HG03442 (cell line): ENCODE results near the gene ATP8B1.
"Not testable (repeated sequence)": the region's sequence is repeated elsewhere in the genome, so short reads cannot be mapped to it uniquely, and the experiment has no call there.

Source experiments
- ATAC-seq: cut with Tn5 transposase; IDR thresholded peaks from one replicate; pipeline ENCODE4 v1.9.1; 2021; ENCODE audit warnings: mild to moderate bottlenecking, moderate library complexity; ENCODE audit not compliant: unreplicated experiment

Gene ATP8B1

DNA sequence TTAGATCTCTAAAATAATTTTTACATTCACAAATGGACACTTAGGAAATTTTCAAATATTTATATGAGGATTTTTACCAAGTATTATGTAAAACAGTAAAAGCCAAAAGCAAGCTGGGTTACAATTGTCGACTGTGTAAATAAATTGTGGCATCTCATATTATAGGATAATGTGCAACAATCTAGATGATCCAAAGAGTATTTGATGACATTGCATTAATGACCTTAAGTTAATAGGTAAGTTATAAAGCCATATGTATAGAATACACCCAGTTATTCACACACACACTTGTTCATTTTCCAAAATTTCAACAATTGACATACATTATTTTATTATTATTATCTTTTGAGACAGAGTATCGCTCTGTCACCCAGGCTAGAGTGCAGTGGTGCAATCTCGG, 69.3 kb downstream of the ATP8B1 start:
- no peak for ATAC-seq

GRCh38 chr18:57730146-57730545, 73.0 kb downstream of the ATP8B1 start:
- no peak for ATAC-seq

GRCh38 chr18:57728941-57729511, 74.1 kb downstream of the ATP8B1 start:
- ATAC-seq, result no peak

DNA sequence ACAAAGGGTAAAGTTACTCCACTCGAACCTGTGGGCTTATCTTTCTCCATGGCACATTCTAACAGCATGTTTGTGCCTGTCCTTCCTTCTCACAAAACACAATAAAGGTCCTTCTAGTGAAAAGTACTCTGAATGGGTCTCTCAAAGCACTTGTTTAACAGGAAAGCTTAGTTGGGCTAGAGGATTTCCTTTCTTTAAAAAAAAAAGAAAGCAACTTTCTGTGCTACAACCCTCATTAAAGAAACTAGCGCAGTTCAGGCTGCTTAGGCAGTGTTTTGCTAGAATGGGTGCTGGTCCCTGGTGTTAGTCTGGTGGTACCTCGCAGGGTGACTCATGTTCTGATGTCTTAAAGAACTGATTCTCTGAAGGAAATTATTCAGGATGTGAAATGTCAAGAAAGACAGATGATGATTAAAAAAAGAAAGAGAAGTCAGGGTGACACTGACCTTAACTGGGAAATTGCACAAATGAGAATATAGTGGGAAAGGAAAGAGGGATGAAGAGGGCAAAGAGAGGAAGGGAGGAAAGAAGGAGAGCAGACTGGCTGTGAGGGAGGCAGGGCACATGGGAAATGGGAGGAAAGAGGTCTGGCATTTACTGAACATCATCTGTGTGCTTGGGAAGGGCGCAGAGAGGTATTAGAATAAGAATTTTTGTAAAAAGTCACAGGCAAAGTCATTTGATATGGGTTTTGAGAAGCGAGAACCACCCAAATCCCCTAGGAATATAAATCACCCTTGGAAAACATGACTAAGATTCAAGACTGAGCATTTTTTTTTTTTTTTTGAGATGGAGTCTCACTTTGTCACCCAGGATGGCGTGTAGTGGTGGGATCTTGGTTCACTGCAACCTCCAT, 74.9 kb downstream of the ATP8B1 start:
- no peak for ATAC-seq

GRCh38 chr18:57719211-57719935, 83.7 kb downstream of the ATP8B1 start:
- not testable (repeated sequence) for ATAC-seq

DNA sequence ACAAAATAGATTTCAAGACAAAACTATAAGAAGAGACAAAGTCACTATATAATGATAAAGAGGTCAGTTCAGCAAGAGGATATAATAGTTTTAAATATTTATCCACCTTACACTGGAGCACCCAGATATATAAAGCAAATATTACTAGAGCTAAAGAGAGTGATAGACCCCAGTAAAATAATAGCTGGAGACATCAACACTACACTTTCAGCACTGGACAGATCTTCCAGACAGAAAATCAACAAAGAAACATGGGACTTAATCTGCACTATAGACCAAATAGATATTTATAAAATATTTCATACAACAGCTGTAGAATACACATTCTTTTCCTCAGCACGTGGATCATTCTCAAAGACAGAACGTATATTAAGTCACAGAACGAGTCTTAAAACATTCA, 86.6 kb downstream of the ATP8B1 start:
- no peak for ATAC-seq

GRCh38 chr18:57715671-57716070, 87.4 kb downstream of the ATP8B1 start:
- no peak for ATAC-seq

DNA sequence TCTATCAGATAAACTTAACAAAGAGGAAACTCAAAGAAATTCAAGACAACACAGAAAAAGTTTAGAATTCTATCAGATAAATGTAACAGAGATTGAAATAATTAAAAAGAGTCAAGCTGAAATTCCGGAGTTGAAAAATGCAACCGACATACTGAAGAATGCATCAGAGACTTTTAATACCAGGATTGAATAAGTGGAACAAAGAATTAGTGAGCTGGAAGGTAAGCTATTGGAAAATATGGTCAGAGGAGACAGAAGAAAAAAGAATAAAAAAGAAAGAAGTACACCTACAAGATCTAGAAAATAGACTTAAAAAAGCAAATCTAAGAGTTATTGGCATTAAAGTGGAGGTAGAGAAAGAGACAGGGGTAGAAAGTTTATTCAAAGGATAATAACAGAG, 88.0 kb downstream of the ATP8B1 start:
- ATAC-seq, result no peak

DNA sequence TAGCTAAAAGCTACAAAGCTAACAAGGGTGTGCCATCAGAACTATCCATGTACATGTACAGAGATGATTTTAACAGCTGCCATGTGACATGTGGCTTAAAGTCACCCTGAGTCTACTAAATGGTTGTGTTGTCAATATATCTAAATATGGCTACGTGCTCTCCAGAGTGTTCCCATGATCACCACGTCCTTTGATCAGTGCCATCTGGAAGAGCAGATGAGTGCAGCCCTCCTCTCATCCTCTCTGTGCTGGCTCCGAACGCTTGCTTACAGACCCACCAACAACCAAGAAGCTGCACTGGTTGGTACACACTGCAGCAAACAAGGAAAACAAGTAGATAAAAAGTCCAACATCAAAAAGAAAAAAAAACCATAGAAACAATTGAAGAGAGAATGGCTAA, 92.9 kb downstream of the ATP8B1 start:
- ATAC-seq, result no peak

DNA sequence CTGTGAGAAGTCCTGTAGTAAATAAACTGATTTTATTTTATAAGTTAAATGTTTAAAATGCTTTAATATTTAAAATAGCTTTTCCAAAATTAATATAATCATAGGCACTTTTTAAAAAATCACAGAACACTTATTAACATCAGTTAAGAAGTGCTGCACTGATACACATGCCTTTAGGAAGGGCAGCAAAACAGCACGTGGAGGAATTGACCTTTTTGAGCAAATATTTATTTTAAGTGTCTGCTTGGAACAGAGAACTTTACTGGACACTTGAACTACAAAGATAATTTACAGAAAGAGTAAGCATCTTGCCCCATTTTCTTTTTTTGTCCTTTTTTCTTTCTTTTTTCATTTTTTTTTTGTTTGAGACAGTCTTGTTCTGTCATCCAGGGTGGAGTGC, 93.8 kb downstream of the ATP8B1 start:
- no peak for ATAC-seq

GRCh38 chr18:57708288-57708687, 94.8 kb downstream of the ATP8B1 start:
- no peak for ATAC-seq

DNA sequence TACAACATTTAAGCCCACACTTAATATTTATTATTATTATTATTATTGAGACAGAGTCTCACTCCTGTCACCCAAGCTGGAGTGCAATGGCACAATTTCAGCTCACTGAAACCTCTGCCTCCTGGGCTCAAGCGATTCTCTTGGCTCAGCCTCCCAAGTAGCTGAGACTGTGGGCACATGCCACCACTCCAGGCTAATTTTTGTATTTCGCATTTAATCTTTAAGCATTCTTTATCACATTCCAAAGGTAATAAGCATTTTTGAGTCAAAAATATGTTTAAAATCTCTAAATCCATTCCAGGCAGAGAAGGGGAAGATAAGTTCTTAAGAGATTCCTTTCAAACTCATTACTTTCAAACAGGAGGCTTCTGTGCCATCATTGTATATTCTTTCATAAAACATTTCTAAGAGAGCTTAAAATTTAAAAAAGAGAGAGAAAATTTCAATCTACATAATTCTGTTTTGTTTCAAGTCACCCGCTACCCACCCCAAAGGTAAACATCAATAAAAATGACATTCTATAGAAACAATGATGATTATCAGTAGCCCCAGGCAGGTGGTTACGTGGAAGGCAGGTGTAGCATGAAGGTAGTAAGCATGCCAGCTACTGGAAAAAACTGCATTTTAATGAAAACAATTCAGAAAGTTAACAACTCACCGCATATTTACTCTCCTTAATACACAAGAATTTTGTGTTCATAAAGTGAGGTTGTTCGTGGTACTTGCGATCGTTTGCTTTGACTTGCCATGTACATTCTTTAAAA, 97.1 kb downstream of the ATP8B1 start:
- ATAC-seq, result no peak

- ATAC-seq, result no peak
These were observed 98.1 kb downstream of the ATP8B1 start for GRCh38 chr18:57705011-57705410.

- no peak for ATAC-seq
These were observed 104.4 kb downstream of the ATP8B1 start for GRCh38 chr18:57698571-57699276.

DNA sequence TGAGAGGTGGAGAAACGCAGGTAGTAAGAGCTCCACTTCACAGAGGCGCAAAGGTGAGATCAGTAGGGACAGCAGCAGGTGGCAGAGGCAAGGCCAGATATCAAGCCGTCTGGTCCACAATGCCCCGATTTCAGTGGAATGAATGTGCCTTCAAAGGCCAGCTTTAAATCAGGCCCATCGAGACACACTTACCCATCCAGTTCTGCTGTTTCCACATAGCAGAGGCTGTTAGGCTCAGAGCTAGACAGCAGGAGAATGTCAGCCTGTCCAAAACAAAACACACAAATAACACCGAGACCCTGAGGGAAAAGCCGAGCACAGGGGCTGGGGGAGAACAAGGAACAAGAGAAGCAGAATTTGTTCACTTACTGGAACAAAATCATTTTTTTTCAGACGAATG, 105.7 kb downstream of the ATP8B1 start:
- ATAC-seq, result no peak

DNA sequence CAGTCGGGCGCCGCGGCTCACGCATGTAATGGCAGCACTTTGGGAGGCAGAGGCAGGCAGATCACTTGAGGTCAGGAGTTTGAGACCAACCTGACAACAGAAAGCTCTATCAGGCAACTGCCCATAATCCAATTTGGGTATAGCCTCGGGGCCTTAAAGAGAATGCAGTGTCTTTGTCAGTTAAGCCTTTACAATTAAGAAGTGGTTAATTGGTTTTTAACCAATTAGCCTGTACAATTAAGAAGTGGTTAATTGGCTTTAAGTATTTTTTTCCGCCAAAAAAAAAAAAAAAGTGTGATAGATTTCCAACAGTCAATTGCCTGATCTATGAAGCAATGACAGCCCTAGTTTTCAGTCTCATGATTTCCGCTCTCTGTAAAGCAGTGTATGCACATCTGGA, 106.8 kb downstream of the ATP8B1 start:
- no peak for ATAC-seq

GRCh38 chr18:57691363-57691762, 111.8 kb downstream of the ATP8B1 start:
- no peak for ATAC-seq

GRCh38 chr18:57687970-57688369, 115.1 kb downstream of the ATP8B1 start:
- no peak for ATAC-seq

DNA sequence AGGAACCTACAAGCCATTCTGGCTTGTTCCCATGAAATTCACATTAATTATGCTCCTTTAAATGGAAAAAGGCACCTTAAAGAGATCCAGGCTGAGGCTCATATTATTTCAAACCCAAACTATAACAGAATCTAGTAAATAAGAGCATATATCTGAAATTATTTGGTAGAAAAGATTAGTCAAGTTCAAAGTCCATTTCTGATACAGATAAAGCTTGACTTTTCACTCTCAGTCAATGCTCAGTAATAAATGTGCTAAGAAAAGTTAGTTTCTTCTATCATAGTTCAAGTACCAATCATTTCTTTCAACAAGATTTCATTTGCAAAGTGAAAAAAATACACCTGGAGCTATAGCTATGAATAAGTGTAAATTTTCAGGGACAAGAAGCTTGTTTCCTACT, 119.6 kb downstream of the ATP8B1 start:
- no peak for ATAC-seq
